Chondrocyte (in vitro differentiated cells): ENCODE measurements around the gene NUPR1. TPM values are rescaled to one million over a fixed set of nuclear protein-coding genes. Genes with fewer than 3 reads are reported as not detected.
"Not testable (repeated sequence)": the region's sequence is repeated elsewhere in the genome, so short reads cannot be mapped to it uniquely, and the experiment has no call there.

Experiments used
- DNase-seq: peaks from one replicate; pipeline ENCODE4 v3.0.0; 2021; ENCODE audit warnings: mixed read lengths, low spot score
- H3K27ac Mint-ChIP-seq: one replicate; pipeline ENCODE4 v1.8.0; 2021; ENCODE audit warnings: mild to moderate bottlenecking, moderate library complexity, mixed read lengths; ENCODE audit not compliant: unreplicated experiment
- H3K27me3 Mint-ChIP-seq: 2 replicates; pipeline ENCODE4 v1.8.0; 2021; ENCODE audit warnings: low read depth, mixed read lengths
- H3K36me3 Mint-ChIP-seq: 2 replicates; pipeline ENCODE4 v1.8.0; 2021; ENCODE audit warnings: low read depth, mixed read lengths
- H3K4me1 Mint-ChIP-seq: 2 replicates; pipeline ENCODE4 v1.8.0; 2021; ENCODE audit warnings: low read depth, mild to moderate bottlenecking, mixed read lengths
- H3K4me3 Mint-ChIP-seq: one replicate; pipeline ENCODE4 v1.8.0; 2021; ENCODE audit warnings: mild to moderate bottlenecking, moderate library complexity, mixed read lengths; ENCODE audit not compliant: unreplicated experiment
- H3K9me3 Mint-ChIP-seq: 2 replicates; pipeline ENCODE4 v1.8.0; 2021; ENCODE audit warnings: low read depth, mixed read lengths
- CTCF ChIP-seq: fragments of 200-600 bp; sonication (generic); IDR thresholded peaks from 2 replicates; pipeline ENCODE4 v1.5.0; 2021; ENCODE audit warnings: antibody characterized with exemption, mild to moderate bottlenecking, moderate library complexity
- total RNA-seq: library from RNA; stranded (reverse); gene quantifications from 3 replicates; pipeline ENCODE4 v1.2.1, GENCODE V29; 2021

Gene NUPR1
- total RNA-seq, 1 donor from 2014 or later: 289 TPM

GRCh38 chr16:28503470-28504259 lies 35.1 kb downstream of the NUPR1 start:
- Mint-ChIP-seq H3K27ac (no peak overlapping the region), H3K4me3 (no peak overlapping the region), H3K36me3 (no peaks in the 10 kb centered on the region), H3K4me1 (no peaks in the 10 kb centered on the region), H3K27me3 (peaks cover 11% of the 10 kb centered on the region), H3K9me3 (no peaks in the 10 kb centered on the region)
- no peak for DNase-seq
- TF ChIP-seq CTCF: no peak

GRCh38 chr16:28502290-28502689 lies 36.5 kb downstream of the NUPR1 start:
- no peak for DNase-seq
- Mint-ChIP-seq H3K9me3 (no peaks in the 10 kb centered on the region), H3K36me3 (no peaks in the 10 kb centered on the region), H3K4me1 (no peaks in the 10 kb centered on the region), H3K27me3 (peaks cover 11% of the 10 kb centered on the region), H3K27ac (no peak overlapping the region), H3K4me3 (no peak overlapping the region)
- no peak for TF ChIP-seq CTCF

- H3K27me3 Mint-ChIP-seq: peaks cover 11% of the 10 kb centered on the region
- H3K27ac Mint-ChIP-seq: no peak overlapping the region
- H3K9me3 Mint-ChIP-seq: no peaks in the 10 kb centered on the region
- TF ChIP-seq CTCF: no peak
- no peak for DNase-seq
- H3K36me3 Mint-ChIP-seq: no peaks in the 10 kb centered on the region
- H3K4me1 Mint-ChIP-seq: no peaks in the 10 kb centered on the region
- H3K4me3 Mint-ChIP-seq: no peak overlapping the region
Measured at GRCh38 chr16:28501258-28502232, 37.2 kb downstream of the NUPR1 start.

- not testable (repeated sequence) for H3K4me1 Mint-ChIP-seq, H3K36me3 Mint-ChIP-seq, H3K27me3 Mint-ChIP-seq, H3K9me3 Mint-ChIP-seq, H3K27ac Mint-ChIP-seq, H3K4me3 Mint-ChIP-seq, DNase-seq
Measured at GRCh38 chr16:28500476-28501180, 38.1 kb downstream of the NUPR1 start.

- no peak for DNase-seq
- peaks cover 6% of the 10 kb centered on the region for H3K27me3 Mint-ChIP-seq
- H3K9me3 Mint-ChIP-seq: no peaks in the 10 kb centered on the region
- H3K36me3 Mint-ChIP-seq: no peaks in the 10 kb centered on the region
- H3K4me1 Mint-ChIP-seq: no peaks in the 10 kb centered on the region
- H3K27ac Mint-ChIP-seq: no peak overlapping the region
- no peak overlapping the region for H3K4me3 Mint-ChIP-seq
- TF ChIP-seq CTCF: no peak
Measured at GRCh38 chr16:28499854-28500253, 38.9 kb downstream of the NUPR1 start.
